Measurements from ENCODE around the gene UNC13C. TPM values are rescaled to one million over a fixed set of nuclear protein-coding genes. Genes with fewer than 3 reads are reported as not detected.
A peak's percentile ranks its signal among the peaks of the same experiment; 100 is the strongest.

The UNC13C gene
- total and polyA plus RNA-seq, 10 of the 15 experiments (the other 5 are each of a cell fraction or from before 2014, with no cell fraction given) = 9.9 to 81.3 (median 25.0) TPM

DNA sequence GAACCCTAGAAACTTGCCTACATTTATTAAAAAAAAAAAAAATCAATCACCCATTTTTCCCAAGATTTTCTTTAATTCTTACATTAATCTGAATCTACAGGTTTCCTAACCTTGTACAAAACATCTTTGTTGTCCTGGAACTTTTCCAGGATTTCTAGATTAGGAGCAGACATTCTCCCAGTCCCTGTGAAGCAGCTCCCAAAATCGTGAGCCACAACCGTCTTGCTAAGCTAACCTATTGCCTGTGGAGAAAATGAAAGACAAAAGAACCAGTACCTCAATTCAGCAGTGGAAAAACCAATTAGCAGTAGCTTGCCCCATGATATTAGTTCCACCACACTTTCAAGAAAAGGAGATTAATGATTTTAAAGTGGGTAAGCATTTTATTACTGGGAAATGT lies 522.1 kb downstream of the UNC13C start (continued):
- TF ChIP-seq YBX1 (IDR thresholded peaks at IDR 0.05) = no peak
- TF ChIP-seq SP1 (IDR thresholded peaks at IDR 0.05; ENCODE audit: low read depth, low read length) = no peak
- TF ChIP-seq YY1 (IDR thresholded peaks at IDR 0.05; ENCODE audit: low read depth, low read length) = no peak
- TF ChIP-seq ZNF622 (IDR thresholded peaks at IDR 0.05) = no peak
- no peak for TF ChIP-seq KDM1A (IDR thresholded peaks at IDR 0.05; ENCODE audit: borderline replicate concordance)

DNA sequence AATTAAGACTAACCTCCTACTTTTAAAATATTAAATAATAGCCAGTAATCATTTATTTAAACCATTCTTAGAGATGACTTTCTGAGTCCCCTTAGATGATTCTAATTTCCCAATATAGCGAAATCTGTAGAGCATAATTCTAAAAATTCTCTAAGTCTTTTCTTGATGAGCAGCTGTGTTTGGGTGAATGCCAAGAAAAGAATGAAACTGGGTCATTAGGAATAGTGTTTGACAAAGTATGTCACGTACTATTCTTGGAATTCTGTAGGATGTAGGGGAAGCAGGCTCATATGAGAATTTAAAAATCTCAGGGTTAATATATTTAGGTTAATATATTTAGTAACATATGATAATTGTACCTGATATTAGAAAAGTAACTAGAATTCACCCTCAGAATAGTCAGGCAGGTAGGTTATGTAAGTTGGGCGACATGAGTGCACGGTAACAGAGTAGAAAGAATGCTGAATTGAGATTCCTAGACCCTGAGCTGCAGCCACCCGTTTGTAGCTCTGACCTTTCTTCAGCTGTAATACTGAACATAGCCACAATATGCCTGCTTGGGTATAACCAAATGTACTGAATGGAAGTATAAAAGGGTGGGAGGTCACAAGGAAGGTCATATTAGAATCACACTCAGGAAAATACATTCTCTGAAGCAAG lies 524.3 kb downstream of the UNC13C start:
- in situ Hi-C loops (cut with MboI) = no loop called here
- 13% methylated on average over 5 of the region's 5 CpGs for WGBS (ENCODE audit: insufficient coverage, insufficient replicate concordance, low lambda C conversion rate, missing lambda C conversion rate)
- Histone ChIP-seq H3K9ac (ENCODE audit: control insufficient read depth, insufficient read depth, low read length) (no peak overlapping the region), H2AFZ (ENCODE audit: control insufficient read depth, low read depth, low read length) (no peak overlapping the region), H3K9me3 (replicated peaks; ENCODE audit: control insufficient read depth, insufficient read depth, low read length) (no peaks in the 10 kb centered on the region; the same call in 2 of the 3 replicates), H3K4me3 (no peak overlapping the region), H3K79me2 (ENCODE audit: control insufficient read depth, insufficient read depth, low read length) (no peaks in the 10 kb centered on the region), H3K36me3 (ENCODE audit: control insufficient read depth in 2 of 2, insufficient read depth in 2 of 2, low read length in 1 of 2) (no peaks in the 10 kb centered on the region), H3K4me1 (ENCODE audit: control insufficient read depth, insufficient read depth, low read length) (no peaks in the 10 kb centered on the region), H3K27ac (ENCODE audit: control insufficient read depth, insufficient read depth) (no peak overlapping the region), H3K27me3 (replicated peaks in 1 of 2; ENCODE audit: control insufficient read depth in 2 of 2, insufficient read depth in 2 of 2, low read length in 1 of 2) (no peaks in the 10 kb centered on the region), H3K4me2 (ENCODE audit: control insufficient read depth, insufficient read depth) (no peak overlapping the region), H4K20me1 (ENCODE audit: control insufficient read depth, insufficient read depth) (no peaks in the 10 kb centered on the region)
- CTCF ChIA-PET = interaction anchor here (1.0 kb wide), 1 partner anchor 18 kb away, joined by 3 read pairs; no protein-coding TSS in a partner anchor
- SMC1A ChIA-PET (ENCODE audit: uncharacterized antibody, unreplicated experiment) = interaction anchor here (0.8 to 2.7 kb wide), 8 partner anchors 8 to 526 kb away, joined by 3 to 9 read pairs (median 3); no protein-coding TSS in a partner anchor
- no peak for FAIRE-seq
- no TSS peak for BruUV-seq (replicated peaks)
- no peak for TF ChIP-seq MYB (IDR thresholded peaks at IDR 0.05; ENCODE audit: borderline replicate concordance, low read depth, low read length)
- no peak for TF ChIP-seq RFX5 (IDR thresholded peaks at IDR 0.05; ENCODE audit: low read depth, low read length)
- TF ChIP-seq MTA3 (IDR thresholded peaks at IDR 0.05; ENCODE audit: borderline replicate concordance, low read length) = no peak
- no peak for TF ChIP-seq ZNF274 (IDR thresholded peaks at IDR 0.05; ENCODE audit: insufficient read depth, insufficient read length)
- no peak for TF ChIP-seq TCF7 (IDR thresholded peaks at IDR 0.05; ENCODE audit: borderline replicate concordance)
- TF ChIP-seq HDAC2 (IDR thresholded peaks at IDR 0.05) = no peak
- TF ChIP-seq NBN (IDR thresholded peaks at IDR 0.05) = no peak
- TF ChIP-seq, protein P1, sequence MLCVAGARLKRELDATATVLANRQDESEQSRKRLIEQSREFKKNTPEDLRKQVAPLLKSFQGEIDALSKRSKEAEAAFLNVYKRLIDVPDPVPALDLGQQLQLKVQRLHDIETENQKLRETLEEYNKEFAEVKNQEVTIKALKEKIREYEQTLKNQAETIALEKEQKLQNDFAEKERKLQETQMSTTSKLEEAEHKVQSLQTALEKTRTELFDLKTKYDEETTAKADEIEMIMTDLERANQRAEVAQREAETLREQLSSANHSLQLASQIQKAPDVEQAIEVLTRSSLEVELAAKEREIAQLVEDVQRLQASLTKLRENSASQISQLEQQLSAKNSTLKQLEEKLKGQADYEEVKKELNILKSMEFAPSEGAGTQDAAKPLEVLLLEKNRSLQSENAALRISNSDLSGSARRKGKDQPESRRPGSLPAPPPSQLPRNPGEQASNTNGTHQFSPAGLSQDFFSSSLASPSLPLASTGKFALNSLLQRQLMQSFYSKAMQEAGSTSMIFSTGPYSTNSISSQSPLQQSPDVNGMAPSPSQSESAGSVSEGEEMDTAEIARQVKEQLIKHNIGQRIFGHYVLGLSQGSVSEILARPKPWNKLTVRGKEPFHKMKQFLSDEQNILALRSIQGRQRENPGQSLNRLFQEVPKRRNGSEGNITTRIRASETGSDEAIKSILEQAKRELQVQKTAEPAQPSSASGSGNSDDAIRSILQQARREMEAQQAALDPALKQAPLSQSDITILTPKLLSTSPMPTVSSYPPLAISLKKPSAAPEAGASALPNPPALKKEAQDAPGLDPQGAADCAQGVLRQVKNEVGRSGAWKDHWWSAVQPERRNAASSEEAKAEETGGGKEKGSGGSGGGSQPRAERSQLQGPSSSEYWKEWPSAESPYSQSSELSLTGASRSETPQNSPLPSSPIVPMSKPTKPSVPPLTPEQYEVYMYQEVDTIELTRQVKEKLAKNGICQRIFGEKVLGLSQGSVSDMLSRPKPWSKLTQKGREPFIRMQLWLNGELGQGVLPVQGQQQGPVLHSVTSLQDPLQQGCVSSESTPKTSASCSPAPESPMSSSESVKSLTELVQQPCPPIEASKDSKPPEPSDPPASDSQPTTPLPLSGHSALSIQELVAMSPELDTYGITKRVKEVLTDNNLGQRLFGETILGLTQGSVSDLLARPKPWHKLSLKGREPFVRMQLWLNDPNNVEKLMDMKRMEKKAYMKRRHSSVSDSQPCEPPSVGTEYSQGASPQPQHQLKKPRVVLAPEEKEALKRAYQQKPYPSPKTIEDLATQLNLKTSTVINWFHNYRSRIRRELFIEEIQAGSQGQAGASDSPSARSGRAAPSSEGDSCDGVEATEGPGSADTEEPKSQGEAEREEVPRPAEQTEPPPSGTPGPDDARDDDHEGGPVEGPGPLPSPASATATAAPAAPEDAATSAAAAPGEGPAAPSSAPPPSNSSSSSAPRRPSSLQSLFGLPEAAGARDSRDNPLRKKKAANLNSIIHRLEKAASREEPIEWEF (IDR thresholded peaks at IDR 0.05; ENCODE audit: insufficient replicate concordance, low read depth, low read length) = no peak
- no peak for TF ChIP-seq ZSCAN29 (IDR thresholded peaks at IDR 0.05)
- TF ChIP-seq SUZ12 (IDR thresholded peaks at IDR 0.05; ENCODE audit: unreplicated experiment) = no peak
- no peak for TF ChIP-seq CREB1 (IDR thresholded peaks at IDR 0.05; ENCODE audit: low read depth)
- TF ChIP-seq EGR1 (IDR thresholded peaks at IDR 0.05; ENCODE audit: borderline replicate concordance in 1 of 2, low read depth in 2 of 2, low read length in 2 of 2) = no peak
- TF ChIP-seq GABPA (IDR thresholded peaks at IDR 0.05; ENCODE audit: low read depth) = no peak
- no peak for TF ChIP-seq CBX5 (IDR thresholded peaks at IDR 0.05; ENCODE audit: low read depth)
- no peak for TF ChIP-seq EZH2 (IDR thresholded peaks at IDR 0.05; ENCODE audit: borderline replicate concordance, control insufficient read depth, low read depth, low read length)
- no peak for TF ChIP-seq SREBF2 (IDR thresholded peaks at IDR 0.05; ENCODE audit: low read length)
- DNase-seq (ENCODE audit: low read depth, low spot score) = no peak
- POLR2A ChIA-PET = interaction anchor here (1.0 to 1.1 kb wide), 2 partner anchors 13 to 80 kb away, joined by 3 to 4 read pairs; no protein-coding TSS in a partner anchor
- ATAC-seq = peak; percentile 44
- RAD21 ChIA-PET (ENCODE audit: unreplicated experiment) = interaction anchor here (0.6 to 10.4 kb wide), 6 partner anchors 15 to 211 kb away, joined by 3 to 145 read pairs (median 3); no protein-coding TSS in a partner anchor
- intact Hi-C loops (cut with micrococcal nuclease; ENCODE audit: unreplicated experiment) = loop anchor here (5.0 kb wide), 1 partner anchor 355 kb away; no protein-coding TSS in a partner anchor

All from GM12878 (cell line).